GM12874 (cell line): ENCODE measurements around the gene PRSS22.
A peak's percentile ranks its signal among the peaks of the same experiment; 100 is the strongest.

Source experiments
- TF ChIP-seq, protein P1 (sequence below): IDR thresholded peaks from 2 replicates; pipeline ENCODE4 v1.5.1; 2011; ENCODE audit warnings: low read depth, mild to moderate bottlenecking, control low read depth, low read length, moderate library complexity; ENCODE audit not compliant: insufficient read depth

Gene PRSS22

DNA sequence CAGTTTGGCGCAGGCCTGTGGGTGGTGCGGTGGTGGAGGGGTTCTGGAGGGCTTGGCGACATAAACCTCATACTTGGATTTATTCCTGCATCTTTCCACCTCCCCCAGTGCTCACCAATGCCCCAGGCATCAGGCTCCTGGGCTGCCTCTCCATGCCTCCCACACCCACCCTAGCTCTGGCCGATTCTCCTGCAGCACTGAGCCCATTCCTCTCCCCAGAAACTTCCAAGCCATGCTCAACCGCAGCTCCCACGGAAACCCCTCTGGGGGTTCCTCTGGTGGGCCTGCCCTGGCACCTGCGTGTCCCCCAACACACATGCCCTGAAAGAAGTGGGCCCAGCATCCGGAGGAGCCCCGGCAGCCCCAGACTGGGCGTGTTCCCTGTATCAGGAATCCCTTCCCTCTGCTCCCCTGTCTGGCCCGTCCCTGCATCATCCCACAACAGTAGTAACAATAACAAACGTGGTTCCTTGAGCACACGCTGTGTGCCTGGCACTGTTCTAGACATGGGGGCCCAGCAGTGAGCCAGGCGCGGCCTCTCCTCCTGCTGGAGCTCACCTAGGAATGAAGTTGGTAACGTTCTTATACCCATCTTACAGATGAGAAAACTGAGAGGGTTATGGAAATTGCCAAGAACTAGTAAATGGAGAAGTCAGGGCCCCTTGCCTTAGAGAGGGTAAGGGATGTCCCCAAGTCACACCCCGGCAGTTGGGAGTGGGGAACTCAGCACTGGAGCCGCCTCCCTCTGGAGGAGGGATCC lies 38.6 kb downstream of the PRSS22 start:
- TF ChIP-seq, protein P1, sequence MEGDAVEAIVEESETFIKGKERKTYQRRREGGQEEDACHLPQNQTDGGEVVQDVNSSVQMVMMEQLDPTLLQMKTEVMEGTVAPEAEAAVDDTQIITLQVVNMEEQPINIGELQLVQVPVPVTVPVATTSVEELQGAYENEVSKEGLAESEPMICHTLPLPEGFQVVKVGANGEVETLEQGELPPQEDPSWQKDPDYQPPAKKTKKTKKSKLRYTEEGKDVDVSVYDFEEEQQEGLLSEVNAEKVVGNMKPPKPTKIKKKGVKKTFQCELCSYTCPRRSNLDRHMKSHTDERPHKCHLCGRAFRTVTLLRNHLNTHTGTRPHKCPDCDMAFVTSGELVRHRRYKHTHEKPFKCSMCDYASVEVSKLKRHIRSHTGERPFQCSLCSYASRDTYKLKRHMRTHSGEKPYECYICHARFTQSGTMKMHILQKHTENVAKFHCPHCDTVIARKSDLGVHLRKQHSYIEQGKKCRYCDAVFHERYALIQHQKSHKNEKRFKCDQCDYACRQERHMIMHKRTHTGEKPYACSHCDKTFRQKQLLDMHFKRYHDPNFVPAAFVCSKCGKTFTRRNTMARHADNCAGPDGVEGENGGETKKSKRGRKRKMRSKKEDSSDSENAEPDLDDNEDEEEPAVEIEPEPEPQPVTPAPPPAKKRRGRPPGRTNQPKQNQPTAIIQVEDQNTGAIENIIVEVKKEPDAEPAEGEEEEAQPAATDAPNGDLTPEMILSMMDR, result no peak

DNA sequence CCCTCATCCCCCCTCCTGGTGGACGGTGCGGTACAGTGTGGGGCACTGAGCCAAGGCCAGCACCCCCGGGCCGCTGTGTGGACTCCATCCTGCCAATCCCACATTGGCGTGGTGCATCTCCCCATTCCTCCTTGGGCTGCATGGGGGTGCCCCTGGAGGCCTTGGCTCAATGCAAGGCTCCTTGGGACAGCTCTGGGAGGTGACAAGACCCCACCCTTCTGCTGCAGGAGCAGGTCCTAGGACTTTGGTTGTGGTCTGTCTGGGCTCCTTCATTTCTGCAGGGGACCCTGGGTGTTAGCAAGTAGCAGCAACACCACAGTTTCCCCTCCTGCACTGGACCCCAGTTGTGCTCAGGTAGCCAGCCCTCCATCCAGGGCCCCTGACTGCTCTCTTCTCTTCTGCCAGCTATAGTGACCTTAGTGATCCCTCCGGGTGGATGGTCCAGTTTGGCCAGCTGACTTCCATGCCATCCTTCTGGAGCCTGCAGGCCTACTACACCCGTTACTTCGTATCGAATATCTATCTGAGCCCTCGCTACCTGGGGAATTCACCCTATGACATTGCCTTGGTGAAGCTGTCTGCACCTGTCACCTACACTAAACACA lies 39.6 kb downstream of the PRSS22 start:
- TF ChIP-seq, protein P1, result no peak

DNA sequence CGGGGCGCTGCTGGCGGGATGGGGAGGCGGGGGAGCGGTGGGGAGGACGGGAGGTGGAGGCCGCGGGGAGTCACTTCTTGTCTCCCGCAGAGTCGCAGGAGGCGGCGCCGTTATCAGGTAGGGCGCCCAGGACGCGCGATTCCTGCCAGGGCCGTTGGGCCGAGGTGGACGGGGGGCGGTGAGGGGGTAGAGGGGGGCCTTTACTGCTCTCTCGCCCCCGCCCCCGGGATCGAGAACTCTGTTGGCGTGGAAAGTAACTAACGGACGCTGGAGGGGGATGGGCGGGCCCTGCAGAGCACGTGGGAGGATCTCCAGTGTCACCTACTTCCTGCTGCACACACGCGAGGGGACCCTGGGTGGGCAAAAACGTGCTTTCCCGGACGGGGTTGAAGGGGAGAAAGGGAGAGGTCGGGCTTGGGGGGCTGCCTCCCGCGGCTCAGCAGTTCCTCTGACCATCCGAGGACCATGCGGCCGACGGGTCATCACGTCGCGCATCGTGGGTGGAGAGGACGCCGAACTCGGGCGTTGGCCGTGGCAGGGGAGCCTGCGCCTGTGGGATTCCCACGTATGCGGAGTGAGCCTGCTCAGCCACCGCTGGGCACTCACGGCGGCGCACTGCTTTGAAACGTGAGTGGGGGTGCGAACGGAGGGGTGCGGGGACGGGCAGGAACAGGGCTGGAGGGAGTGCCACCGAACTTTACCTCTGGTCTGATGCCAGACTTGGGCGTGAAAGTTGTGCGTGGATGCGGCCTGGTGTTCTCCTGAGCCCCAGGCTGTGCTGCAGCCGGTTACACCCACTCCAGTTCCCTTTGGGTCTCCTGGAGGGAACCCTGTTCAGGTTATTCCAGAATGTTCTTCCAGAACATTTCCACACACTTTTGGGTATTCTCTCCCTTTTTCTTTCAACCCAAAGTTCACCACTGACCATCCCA lies 40.4 kb downstream of the PRSS22 start:
- TF ChIP-seq, protein P1, result no peak

DNA sequence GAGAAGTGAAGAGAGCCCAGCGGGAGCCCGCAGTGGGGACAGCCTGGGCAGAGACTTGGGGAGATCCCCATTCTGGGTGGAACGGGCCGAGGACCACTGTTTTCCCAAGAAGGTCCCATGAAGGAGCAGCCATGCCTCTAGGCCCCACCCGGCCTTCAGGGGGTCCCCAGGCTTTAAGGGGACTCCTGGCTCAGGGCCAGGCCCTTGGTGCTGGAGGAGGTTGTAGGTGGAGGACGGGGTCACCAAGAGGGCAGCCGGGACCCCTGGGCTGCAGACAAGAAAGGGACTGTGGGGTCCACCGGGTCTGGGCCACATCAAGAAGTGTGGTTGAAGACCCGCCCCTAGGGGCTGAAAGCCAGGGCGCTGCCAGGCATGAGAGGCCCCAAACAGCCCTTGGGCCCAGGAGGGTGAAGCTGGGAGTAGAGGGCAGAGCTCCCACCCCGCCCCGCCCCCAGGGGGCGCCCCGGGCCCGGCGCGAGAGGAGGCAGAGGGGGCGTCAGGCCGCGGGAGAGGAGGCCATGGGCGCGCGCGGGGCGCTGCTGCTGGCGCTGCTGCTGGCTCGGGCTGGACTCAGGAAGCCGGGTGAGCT lies 41.1 kb downstream of the PRSS22 start, which contains the start of gene PRSS21:
PRSS21 (plus strand) TSS at position 487 of the 589 bp plus-strand sequence; CDS start at position 519, 32 bp downstream.
- TF ChIP-seq, protein P1, result 0 out of 2 replicates have a peak, but pooled peaks have one; percentile 5

DNA sequence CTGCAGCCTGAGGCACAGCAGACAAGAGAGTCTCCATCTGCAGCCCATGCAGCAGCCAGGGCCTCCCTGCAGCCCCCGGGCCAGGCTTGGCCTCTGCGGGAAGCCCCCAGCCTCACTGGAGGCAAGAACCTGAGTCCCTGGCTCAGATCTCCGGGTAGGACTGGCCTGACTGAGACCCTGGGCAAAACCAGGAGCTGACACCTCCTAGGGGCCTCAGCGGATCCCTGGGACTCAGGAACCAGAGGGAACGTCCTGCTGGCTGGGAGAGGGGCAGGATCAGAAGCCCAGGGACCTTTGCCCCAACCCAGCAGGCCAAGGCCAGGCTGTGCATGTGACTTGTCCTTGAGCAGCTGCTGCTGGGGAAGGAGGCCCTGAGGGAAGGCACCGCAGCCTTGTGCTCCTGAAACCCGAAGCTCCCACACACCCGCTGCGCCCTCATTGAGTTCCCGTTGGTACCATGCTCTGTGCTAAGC lies 42.6 kb downstream of the PRSS22 start:
- TF ChIP-seq, protein P1, result no peak

DNA sequence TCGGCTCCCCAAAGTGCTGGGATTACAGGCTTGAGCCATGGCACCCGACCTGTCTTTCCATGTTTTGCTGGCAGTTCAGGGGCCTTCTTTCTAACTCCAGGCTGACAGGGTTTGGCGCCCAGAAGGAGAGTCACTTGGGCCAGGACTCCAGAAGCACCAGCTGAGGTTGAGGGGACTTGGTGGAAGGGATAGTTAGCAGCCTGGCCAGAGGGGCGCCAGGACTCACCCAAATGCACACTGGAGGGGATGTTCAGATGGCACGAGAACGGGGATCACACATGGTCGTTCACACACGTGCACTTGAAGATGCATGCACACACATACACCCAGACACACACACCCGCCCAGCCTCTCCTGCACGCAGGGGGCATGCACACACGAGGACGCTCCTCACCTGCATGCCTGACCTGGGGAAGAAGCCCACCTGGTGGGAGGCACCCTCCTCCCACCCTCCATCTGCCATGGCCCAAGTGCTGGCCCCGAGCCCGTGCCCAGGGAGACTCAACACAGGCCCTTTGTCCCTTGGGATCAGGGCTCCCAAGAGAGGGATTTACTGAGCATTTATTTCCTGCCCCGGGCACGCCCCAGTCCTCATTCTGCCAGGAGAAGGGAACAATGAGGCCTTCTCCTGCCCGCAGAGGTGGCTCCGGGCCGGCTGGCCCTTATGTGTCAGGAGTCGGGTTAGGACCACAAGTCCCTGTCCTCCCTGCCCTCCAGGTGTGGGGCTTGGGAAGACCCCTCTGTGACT lies 43.2 kb downstream of the PRSS22 start:
- TF ChIP-seq, protein P1, result no peak
